Activated naive CD4-positive, alpha-beta T cell treated with anti-CD3 and anti-CD28 coated beads, Interleukin-2, amount 10 ng/mL, durations not matched to agents 7 days and 5 days (primary cell): ENCODE measurements around the gene TCF3.
A peak's percentile ranks its signal among the peaks of the same experiment; 100 is the strongest.
"Not testable (repeated sequence)": the region's sequence is repeated elsewhere in the genome, so short reads cannot be mapped to it uniquely, and the experiment has no call there.

ENCODE experiments used
- CTCF ChIA-PET: fragments of 350-600 bp; sonication (Branson Sonifier 250); formaldehyde crosslinking; loops from one replicate; lab custom pipeline; 2021; ENCODE audit warnings: antibody characterized with exemption; lab: Charles Lee
- DNase-seq: peaks from one replicate; pipeline ENCODE4 v3.0.0-alpha.2; 2020
- H3K27ac Mint-ChIP-seq: one replicate; pipeline ENCODE4 v1.8.0; 2021; ENCODE audit warnings: mild to moderate bottlenecking, moderate library complexity, mixed read lengths
- H3K27me3 Mint-ChIP-seq: one replicate; pipeline ENCODE4 v1.8.0; 2021; ENCODE audit warnings: mild to moderate bottlenecking, mixed read lengths
- H3K36me3 Mint-ChIP-seq: one replicate; pipeline ENCODE4 v1.8.0; 2021; ENCODE audit warnings: mixed read lengths
- H3K4me1 Mint-ChIP-seq: one replicate; pipeline ENCODE4 v1.8.0; 2021; ENCODE audit warnings: mixed read lengths
- H3K4me3 Mint-ChIP-seq: one replicate; pipeline ENCODE4 v1.8.0; 2021; ENCODE audit warnings: mild to moderate bottlenecking, moderate library complexity, mixed read lengths
- H3K9me3 Mint-ChIP-seq: one replicate; pipeline ENCODE4 v1.8.0; 2021; ENCODE audit warnings: mixed read lengths

TCF3 gene

DNA sequence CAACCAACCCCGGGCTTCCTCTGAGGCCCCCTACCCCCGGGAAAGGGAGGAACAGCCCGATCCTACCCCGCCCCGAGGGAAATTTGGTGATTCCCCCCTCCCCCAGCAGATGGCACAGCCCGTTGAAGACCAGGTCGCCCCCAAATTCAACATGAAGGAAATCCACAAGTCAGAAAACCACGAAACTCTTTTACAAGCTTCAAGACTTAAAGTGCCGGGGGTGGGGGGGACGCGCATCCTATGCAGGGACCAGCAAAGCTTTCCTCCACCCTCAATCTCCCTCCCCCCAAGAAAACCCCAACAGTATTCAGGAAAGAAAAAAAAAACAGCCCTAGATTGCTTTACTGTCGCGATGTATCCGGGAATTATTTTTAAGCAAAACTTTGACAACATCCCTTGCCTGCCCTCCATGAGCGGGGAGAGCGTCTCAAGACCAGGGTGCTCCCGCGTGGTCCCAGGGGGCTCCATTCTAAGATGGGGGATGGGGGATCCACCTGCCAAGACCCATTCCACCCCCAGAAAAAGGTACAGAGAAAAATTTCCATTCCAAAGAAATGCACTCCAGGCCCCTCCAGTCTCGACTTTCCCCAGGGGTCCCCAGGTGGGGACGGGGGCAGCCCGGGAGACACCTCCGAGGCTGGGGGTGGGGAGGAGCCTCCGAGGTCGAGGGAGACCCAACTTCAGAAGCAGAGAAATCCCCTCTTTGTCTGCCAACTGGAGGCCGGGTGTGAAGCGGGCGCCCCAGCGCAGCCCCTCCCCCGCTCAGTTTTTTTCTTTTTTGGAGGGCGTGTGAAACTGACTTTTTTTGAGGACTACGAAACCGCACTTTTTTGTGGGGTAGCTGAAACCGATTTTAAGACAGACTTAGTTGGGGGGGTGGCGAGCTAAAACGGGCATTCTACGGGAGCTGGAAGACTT, 1.5 kb downstream of the TCF3 start:
- Mint-ChIP-seq H3K4me1 (peaks cover 20% of the 10 kb centered on the region), H3K4me3 (peak overlapping the region; percentile 90), H3K36me3 (no peaks in the 10 kb centered on the region), H3K9me3 (no peaks in the 10 kb centered on the region), H3K27me3 (no peaks in the 10 kb centered on the region), H3K27ac (peak overlapping the region; percentile 92)
- CTCF ChIA-PET: interaction anchor here (0.7 to 1.2 kb wide), 4 partner anchors 12 to 90 kb away, joined by 3 read pairs; partner anchors contain the start of gene UQCR11
- DNase-seq: peak; percentile 74

DNA sequence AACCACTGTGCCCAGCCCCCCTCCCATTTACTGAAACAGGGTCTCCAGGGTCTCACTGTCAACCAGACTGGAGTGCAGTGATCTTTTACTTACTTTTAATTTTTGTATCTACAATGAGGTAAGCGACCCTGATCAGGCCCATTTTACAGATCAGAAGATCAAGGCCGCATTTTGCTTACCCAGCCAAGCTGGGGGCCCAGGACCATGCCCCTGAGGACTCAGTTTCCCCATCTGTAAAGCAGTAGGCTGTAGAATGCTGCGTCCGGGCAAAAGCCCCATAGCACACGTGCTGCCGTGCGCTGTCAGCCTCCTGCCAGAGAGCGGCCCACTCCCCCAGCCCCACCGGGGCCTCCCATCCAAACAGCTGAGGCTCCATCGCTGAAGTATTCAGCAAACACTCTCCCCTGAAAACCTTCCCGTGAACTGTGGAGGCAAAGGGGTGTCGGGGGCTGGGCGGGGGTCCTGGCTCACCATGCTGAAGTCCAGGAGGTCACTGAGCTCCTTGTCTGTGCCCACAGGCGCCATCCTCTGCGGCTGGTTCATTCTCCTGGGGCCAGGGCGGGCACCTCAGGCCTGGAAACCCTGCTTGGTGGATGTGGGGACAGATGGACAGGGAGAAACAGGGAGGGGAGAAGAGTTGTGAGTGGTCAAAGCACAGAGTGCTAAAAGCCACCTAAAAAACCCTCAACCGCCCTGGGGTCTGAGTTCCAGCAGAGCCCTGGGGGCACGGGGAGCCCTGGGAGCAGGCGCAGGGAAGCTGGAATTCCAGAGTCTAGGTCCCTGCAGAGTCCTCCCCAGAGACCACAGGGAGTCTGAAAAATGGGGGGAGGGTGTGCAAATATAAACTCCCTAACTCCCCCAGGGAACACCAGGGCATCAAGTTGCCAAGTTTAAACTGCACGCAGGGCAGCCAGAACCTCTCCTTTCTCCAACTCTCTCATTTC, 2.4 kb downstream of the TCF3 start:
- H3K27me3 Mint-ChIP-seq: no peaks in the 10 kb centered on the region
- no peak for DNase-seq
- H3K4me1 Mint-ChIP-seq: peaks cover 20% of the 10 kb centered on the region
- peak overlapping the region; percentile 92 for H3K27ac Mint-ChIP-seq
- peaks cover 6% of the 10 kb centered on the region for H3K36me3 Mint-ChIP-seq
- CTCF ChIA-PET: interaction anchor here (0.9 to 1.2 kb wide), 2 partner anchors 11 to 23 kb away, joined by 3 read pairs; no protein-coding TSS in a partner anchor
- no peaks in the 10 kb centered on the region for H3K9me3 Mint-ChIP-seq
- peak overlapping the region; percentile 90 for H3K4me3 Mint-ChIP-seq

DNA sequence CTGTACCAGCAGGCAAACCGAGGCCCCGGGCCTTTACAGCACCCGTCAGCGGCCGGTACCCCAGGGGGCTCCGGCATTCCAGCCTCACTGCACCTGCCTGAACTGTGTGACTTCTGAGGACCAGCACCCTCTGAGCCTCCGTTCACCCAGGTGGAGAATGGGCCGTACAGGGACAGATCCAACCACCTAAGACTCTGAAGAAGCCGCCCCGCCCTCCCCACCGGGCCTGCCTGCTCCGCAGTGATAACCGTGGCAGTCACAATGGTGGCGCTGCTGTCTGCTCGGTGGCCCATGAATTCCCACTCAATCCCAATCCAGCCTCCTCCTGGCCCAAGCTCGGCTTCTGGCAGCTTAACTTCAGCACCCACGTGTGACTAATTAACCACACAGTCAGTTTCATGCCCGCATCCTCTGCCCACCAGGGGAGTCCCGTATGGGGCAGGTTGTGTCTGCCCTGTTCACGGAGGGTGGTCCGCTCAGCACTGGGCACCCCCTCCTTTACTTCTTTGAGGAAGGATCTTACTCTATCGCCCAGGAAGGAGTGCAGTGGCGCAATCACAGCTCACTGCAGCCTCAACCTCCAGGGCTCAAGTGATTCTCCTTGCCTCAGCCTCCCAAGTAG, 3.4 kb downstream of the TCF3 start:
- Mint-ChIP-seq H3K27ac (no peak overlapping the region), H3K9me3 (no peaks in the 10 kb centered on the region), H3K27me3 (no peaks in the 10 kb centered on the region), H3K4me1 (peaks cover 20% of the 10 kb centered on the region), H3K36me3 (peaks cover 6% of the 10 kb centered on the region), H3K4me3 (no peak overlapping the region)
- CTCF ChIA-PET: no interaction called here
- DNase-seq: no peak

DNA sequence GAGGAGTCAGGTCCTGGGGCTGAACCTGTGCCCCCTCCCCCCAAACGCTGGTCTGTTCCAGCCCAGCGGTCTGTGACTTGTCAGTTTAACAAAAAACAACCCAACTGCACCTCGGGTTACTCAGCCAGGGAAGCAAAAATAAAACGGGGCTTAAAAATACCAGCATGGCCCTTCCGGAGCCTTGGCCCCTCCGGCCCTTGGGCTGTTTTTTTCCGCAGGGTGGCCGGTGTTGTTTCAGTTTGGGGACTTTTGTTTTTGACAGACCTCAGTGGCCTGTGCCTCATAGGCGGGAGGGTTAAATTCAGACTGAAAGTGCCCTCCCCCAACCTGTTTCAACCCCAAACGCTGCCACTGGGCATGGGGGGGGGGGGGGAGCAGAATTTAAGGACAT, 4.0 kb downstream of the TCF3 start:
- CTCF ChIA-PET: no interaction called here
- DNase-seq: no peak
- no peaks in the 10 kb centered on the region for H3K9me3 Mint-ChIP-seq
- H3K27me3 Mint-ChIP-seq: no peaks in the 10 kb centered on the region
- H3K4me1 Mint-ChIP-seq: peaks cover 20% of the 10 kb centered on the region
- no peak overlapping the region for H3K27ac Mint-ChIP-seq
- no peak overlapping the region for H3K4me3 Mint-ChIP-seq
- peaks cover 6% of the 10 kb centered on the region for H3K36me3 Mint-ChIP-seq

DNA sequence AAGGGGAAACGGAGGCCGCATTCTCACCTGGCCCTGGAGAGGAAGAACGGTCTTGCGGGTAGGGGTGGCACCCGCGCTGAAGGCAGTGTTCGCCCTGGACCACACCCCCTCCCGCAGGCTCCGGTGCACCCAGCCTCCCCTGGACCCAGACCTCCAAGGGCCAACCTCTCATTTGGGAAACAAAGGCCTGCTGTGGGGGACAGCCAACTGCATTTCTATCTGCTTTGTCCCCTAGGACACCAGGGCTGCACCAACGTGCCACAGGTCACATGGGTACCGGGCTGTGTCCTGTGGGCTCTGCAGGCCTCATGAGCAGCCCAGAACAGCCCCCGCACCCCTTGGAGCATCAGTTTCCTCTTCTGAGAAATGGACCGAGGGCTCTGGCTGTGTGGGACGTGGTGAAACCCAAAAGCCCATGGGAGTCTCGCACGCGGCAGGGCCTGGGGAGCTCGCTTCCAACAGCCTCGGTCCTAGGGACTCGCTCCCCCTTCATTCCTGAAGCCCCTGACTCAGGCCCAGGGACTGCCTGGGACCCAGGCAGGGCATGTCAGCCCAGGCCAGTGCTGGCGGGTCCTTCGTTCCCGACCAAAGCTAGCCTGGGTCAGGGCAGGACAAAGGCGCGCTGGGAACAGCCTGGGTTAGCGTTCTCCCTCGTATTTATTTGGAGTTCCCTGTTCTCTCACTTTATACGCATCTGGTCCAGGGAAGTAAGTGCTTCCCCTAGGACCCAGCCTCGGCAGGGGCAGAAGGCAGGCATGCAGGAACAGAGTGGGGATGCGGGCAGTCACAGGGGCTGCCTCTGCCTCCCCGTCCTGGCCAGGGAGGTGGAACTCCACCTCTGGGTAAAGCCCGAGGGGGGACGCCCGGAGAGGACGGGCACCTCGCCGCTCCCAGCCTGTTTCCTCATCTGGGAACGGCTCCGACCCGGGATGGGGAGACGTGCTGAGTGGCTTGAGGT, 4.6 kb downstream of the TCF3 start:
- Mint-ChIP-seq H3K36me3 (peaks cover 6% of the 10 kb centered on the region), H3K27me3 (no peaks in the 10 kb centered on the region), H3K4me1 (peaks cover 16% of the 10 kb centered on the region), H3K9me3 (no peaks in the 10 kb centered on the region), H3K4me3 (no peak overlapping the region), H3K27ac (no peak overlapping the region)
- CTCF ChIA-PET: no interaction called here
- DNase-seq: no peak

DNA sequence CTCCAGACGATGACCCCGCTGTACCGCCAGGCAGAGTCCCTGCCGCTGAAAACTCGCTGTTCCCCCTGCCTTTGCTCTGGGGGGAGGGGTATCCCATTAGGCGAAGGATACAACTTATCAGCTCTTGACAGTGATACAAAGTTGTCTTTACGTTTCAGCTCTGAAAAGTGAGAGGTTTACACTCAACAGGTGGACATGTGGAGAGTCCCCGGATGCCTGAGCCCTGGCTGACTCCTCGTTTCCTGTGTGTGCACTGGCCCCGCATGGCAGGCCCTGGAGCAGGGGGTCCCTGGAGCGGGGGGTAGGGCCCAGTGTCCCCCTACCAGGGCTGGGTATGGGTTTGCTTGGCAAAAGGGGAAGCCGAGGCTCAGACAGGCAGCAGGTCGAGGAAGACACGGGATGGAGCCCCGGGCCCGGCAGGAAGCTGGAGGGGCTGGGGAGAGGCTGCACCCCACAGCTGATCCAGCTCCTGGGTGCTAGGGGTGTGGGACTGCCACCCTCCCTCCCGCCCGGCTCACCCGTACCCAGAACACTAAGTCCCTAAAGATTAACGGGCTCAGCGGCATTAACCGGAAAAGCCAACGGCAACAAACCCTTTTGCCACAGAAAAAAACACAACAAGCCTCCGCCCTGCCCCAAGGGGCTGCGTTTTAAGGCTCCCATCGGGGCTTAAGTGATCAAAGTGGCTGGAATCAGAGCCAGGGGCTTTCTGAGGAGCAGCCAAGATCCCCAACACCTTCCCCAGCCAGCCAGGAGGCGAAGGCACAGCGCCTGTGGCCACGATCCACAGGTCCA, 5.6 kb downstream of the TCF3 start:
- Mint-ChIP-seq H3K36me3 (peaks cover 9% of the 10 kb centered on the region), H3K9me3 (no peaks in the 10 kb centered on the region), H3K4me3 (no peak overlapping the region), H3K4me1 (peaks cover 16% of the 10 kb centered on the region), H3K27ac (no peak overlapping the region), H3K27me3 (no peaks in the 10 kb centered on the region)
- CTCF ChIA-PET: no interaction called here
- DNase-seq: no peak

DNA sequence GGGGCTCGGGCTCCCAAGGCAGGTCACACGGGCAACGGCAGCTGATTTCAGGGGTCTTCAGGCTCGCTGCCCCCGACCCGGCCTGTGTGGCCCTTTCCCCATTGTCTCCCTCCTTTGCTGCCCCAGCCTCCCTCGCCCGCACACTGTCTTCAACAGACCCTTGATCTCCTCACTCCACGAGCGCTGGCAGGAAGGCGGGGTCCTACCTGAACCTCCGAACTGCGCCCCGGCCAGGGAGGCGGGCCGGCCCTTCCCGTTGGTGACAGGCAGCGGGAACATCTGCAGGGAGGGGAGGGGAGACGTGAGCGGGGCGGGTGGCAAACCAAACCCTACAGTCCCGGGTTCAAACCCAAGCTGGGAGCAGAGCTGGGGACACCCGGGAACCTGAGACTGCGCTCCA, 6.3 kb downstream of the TCF3 start:
- no peak for DNase-seq
- no peaks in the 10 kb centered on the region for H3K9me3 Mint-ChIP-seq
- no peak overlapping the region for H3K4me3 Mint-ChIP-seq
- peaks cover 10% of the 10 kb centered on the region for H3K36me3 Mint-ChIP-seq
- CTCF ChIA-PET: no interaction called here
- peaks cover 16% of the 10 kb centered on the region for H3K4me1 Mint-ChIP-seq
- H3K27me3 Mint-ChIP-seq: no peaks in the 10 kb centered on the region
- H3K27ac Mint-ChIP-seq: no peak overlapping the region

DNA sequence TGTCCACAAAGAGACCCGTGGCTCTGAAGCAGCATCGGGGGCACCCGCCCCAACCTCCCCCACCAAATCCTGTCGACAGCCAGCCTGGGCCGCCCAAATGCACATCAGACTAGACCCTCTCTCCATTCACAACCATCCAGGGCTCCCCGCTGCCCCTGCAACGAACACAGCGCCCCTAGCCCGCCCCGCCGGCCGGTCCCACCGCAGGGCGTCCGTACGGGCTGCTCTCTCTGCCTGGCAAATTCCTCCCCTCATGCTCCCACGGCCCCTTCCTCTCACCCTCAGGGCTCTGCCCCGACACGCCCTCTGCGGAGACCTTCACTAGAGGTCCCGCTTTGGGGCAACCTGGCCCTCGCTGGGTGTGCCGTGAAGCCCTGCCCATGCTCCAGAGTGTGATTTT, 7.1 kb downstream of the TCF3 start:
- CTCF ChIA-PET: no interaction called here
- Mint-ChIP-seq H3K36me3 (peaks cover 11% of the 10 kb centered on the region), H3K27me3 (no peaks in the 10 kb centered on the region), H3K4me3 (no peak overlapping the region), H3K4me1 (peaks cover 9% of the 10 kb centered on the region), H3K27ac (no peak overlapping the region), H3K9me3 (no peaks in the 10 kb centered on the region)
- DNase-seq: no peak

DNA sequence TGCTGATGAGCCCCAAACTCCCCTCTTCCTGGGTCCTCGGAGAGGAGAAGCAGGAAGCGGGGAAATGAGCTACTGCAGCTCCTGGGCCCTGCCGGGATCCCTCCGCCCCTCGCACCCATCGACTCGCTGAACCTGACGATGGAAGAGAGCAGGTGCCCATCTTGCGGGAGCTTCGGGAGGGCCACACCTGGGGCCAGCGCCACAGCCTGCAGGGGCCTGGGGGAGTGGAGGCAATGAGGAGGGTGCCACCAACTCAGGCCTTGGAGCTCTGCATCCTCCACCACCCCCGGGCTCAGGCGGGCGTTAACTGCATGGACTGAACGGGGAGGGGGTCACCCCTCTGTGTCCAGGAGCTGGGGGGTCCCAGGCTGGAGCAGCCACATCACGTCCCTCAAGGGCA, 8.3 kb downstream of the TCF3 start:
- peaks cover 18% of the 10 kb centered on the region for H3K36me3 Mint-ChIP-seq
- no peak overlapping the region for H3K27ac Mint-ChIP-seq
- no peaks in the 10 kb centered on the region for H3K27me3 Mint-ChIP-seq
- peaks cover 6% of the 10 kb centered on the region for H3K4me1 Mint-ChIP-seq
- CTCF ChIA-PET: no interaction called here
- no peak for DNase-seq
- H3K4me3 Mint-ChIP-seq: no peak overlapping the region
- H3K9me3 Mint-ChIP-seq: no peaks in the 10 kb centered on the region

DNA sequence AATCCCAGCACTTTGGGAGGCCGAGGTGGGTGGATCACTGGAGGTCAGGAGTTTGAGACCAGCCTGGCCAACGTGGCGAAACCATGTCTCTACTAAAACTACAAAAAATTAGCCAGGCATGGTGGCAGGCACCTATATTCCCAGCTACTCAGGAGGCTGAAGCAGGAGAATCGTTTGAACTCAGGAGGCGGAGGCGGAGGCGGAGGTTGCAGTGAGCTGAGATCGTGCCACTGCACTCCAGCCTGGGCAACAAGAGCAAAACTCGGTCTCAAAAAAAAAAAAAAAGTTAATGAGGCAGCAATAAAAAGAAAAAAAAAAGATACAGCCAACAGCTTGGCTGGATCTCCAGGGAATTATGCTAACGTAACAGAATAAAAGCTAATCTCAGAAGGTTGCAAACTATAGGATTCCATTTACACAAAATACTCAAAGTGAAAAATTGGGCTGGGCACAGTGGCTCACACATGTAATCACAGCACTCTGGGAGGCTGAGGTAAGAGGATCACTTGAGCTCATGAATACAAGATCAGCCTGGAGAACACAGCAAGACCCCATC, 11.4 kb downstream of the TCF3 start:
- not testable (repeated sequence) for H3K27me3 Mint-ChIP-seq, H3K9me3 Mint-ChIP-seq, DNase-seq, H3K4me1 Mint-ChIP-seq, H3K27ac Mint-ChIP-seq, H3K4me3 Mint-ChIP-seq
- CTCF ChIA-PET: interaction anchor here (1.3 kb wide), 1 partner anchor 30 kb away, joined by 3 read pairs; no protein-coding TSS in a partner anchor
- H3K36me3 Mint-ChIP-seq: peaks cover 31% of the 10 kb centered on the region

DNA sequence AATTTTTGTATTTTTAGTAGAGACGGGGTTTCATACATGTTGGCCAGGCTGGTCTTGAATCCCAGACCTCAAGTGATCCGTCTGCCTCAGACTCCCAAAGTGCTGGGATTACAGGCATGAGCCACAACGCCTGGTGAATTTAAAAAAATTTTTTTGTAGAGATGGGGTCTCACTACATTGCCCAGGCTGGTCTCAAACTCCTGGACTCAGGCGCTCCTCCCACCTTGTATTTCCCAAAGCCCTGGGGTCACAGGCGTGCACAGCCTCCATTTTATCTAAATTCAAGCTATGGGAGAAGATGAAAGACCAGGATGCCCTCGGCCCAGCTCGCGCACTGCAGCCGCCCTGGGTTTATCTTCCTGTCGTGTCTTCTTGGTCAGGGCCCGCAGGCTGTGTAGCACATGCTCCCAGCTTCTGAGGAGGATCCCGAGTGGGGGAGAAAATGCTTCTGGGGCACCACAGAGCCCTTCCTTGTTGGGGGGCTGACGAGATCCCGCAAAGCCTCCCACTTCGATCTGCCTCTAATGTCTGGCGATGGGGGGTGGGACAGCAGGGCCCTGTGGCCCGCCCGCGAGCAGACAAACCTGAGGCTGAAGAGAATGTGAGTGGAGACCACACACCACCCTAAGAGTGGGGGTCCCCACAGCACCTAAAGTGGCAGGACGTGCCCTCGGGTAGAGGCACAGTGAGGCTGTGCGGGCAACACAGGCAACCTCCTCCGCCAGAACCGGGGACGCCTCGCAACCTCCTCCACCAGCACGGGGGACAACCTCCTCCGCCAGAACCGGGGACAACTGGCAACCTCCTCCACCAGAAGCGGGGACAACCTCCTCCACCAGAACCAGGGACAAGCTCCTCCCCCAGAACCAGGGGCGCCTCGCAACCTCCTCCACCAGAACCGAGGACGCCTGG, 15.8 kb downstream of the TCF3 start:
- H3K4me1 Mint-ChIP-seq: peaks cover 2% of the 10 kb centered on the region
- no peaks in the 10 kb centered on the region for H3K27me3 Mint-ChIP-seq
- CTCF ChIA-PET: no interaction called here
- H3K4me3 Mint-ChIP-seq: no peak overlapping the region
- H3K27ac Mint-ChIP-seq: no peak overlapping the region
- H3K36me3 Mint-ChIP-seq: peaks cover 36% of the 10 kb centered on the region
- DNase-seq: no peak
- H3K9me3 Mint-ChIP-seq: no peaks in the 10 kb centered on the region

DNA sequence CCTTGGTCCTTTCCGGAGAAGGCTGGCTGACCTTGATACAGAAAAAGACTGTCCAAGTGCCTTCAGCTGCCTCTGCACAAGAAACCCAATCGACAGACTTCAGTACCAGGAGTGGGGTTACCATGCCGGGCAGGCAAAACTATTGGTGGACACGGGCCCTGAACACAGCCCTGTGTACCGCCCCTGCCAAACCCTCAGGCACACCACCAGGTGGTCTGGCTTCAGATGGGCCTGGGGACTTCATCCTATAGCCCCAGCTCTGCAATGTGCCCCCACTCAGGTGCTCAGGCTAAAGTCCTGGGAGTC, 17.5 kb downstream of the TCF3 start:
- H3K27me3 Mint-ChIP-seq: no peaks in the 10 kb centered on the region
- CTCF ChIA-PET: no interaction called here
- no peak overlapping the region for H3K27ac Mint-ChIP-seq
- DNase-seq: no peak
- H3K36me3 Mint-ChIP-seq: peaks cover 34% of the 10 kb centered on the region
- H3K9me3 Mint-ChIP-seq: no peaks in the 10 kb centered on the region
- H3K4me1 Mint-ChIP-seq: peaks cover 2% of the 10 kb centered on the region
- no peak overlapping the region for H3K4me3 Mint-ChIP-seq
